ENCODE results near the gene BCAT1.
A peak's percentile ranks its signal among the peaks of the same experiment; 100 is the strongest.

BCAT1 gene

DNA sequence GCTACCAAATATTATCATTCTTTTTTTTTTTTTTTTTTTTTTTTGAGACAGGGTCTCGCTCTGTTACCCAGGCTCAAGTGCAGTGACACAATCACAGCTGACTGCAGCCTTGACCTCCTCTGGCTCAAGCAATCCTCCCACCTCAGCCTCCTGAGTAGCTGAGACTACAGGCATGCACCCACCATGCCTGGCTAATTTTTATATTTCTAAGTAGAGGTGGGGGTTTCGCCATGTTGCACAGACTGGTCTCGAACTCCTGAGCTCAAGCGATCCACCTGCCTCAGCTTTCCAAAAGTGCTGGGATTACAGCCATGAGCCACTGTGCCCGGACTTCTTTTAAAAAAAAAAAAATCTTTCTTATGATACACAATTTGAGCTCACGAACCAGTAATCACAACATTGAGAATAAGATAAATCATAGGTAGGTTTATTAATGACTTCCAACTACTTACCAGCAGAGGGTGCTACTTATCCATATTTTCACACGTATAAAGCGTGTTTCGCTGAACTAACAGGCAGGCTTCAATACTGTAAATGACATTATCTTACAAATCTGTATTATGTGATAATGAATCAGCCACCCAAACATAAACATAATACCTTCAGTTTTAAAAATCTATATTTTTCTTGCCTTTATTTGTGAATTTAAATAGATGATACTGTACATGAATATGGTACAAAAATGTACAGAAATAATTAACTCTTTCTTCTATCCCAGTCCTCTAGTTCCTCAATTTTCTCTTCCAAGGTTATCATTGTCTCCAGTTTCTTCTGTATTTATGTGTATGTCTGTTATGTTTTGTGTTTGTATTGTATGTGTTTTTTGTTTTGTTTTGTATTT lies 42.5 kb upstream of the BCAT1 start:
- peak; percentile 69 to 86 (median 82) for DNase-seq
- Histone ChIP-seq H3K9me3 (ENCODE audit: control extremely low read depth in 1 of 5, control insufficient read depth in 4 of 5, insufficient read depth in 2 of 5, low read depth in 1 of 5, low read length in 4 of 5) (no peaks in the 10 kb centered on the region), H3K27ac (ENCODE audit: insufficient read depth in 1 of 2, low read depth in 1 of 2, low read length in 2 of 2, poor library complexity in 1 of 2, severe bottlenecking in 2 of 2) (no peak overlapping the region), H3K27me3 (replicated peaks in 2 of 5; ENCODE audit: control insufficient read depth in 4 of 5, insufficient read depth in 5 of 5, low read length in 4 of 5) (no peaks in the 10 kb centered on the region), H3K4me1 (ENCODE audit: control extremely low read depth in 1 of 4, control insufficient read depth in 4 of 4, insufficient read depth in 4 of 4, low read length in 3 of 4) (no peaks in the 10 kb centered on the region), H3K4me3 (ENCODE audit: control insufficient read depth in 1 of 7, extremely low read depth in 1 of 7, insufficient read depth in 4 of 7, low read depth in 2 of 7, low read length in 6 of 7) (no peak overlapping the region), H3K36me3 (ENCODE audit: control insufficient read depth in 4 of 4, insufficient read depth in 4 of 4, low read length in 3 of 4) (no peaks in the 10 kb centered on the region)
- CTCF ChIA-PET = interaction anchor here (0.6 to 4.9 kb wide), 26 partner anchors 9 to 164 kb away, joined by 3 to 70 read pairs (median 4); a partner anchor contains a TSS
- no CpG with 5 or more reads among the region's 9 CpGs for WGBS (ENCODE audit: insufficient coverage)
- POLR2A ChIA-PET = interaction anchor here (0.6 kb wide), 2 partner anchors 57 to 125 kb away, joined by 3 read pairs; no protein-coding TSS in a partner anchor

GRCh38 chr12:24989216-24989615 lies 40.3 kb upstream of the BCAT1 start:
- no peak for DNase-seq
- Histone ChIP-seq H3K27ac (ENCODE audit: insufficient read depth in 1 of 2, low read depth in 1 of 2, low read length in 2 of 2, poor library complexity in 1 of 2, severe bottlenecking in 2 of 2) (no peak overlapping the region), H3K4me3 (ENCODE audit: control insufficient read depth in 1 of 7, extremely low read depth in 1 of 7, insufficient read depth in 4 of 7, low read depth in 2 of 7, low read length in 6 of 7) (no peak overlapping the region), H3K4me1 (ENCODE audit: control extremely low read depth in 1 of 4, control insufficient read depth in 4 of 4, insufficient read depth in 4 of 4, low read length in 3 of 4) (no peaks in the 10 kb centered on the region), H3K36me3 (ENCODE audit: control insufficient read depth in 4 of 4, insufficient read depth in 4 of 4, low read length in 3 of 4) (no peaks in the 10 kb centered on the region), H3K27me3 (replicated peaks in 2 of 5; ENCODE audit: control insufficient read depth in 4 of 5, insufficient read depth in 5 of 5, low read length in 4 of 5) (no peaks in the 10 kb centered on the region), H3K9me3 (ENCODE audit: control extremely low read depth in 1 of 5, control insufficient read depth in 4 of 5, insufficient read depth in 2 of 5, low read depth in 1 of 5, low read length in 4 of 5) (peaks cover 0 to 2% (median 2%) of the 10 kb centered on the region in 5 experiments)
- ChIA-PET CTCF (interaction anchor here (2.0 to 4.9 kb wide), 2 partner anchors 131 to 141 kb away, joined by 7 to 70 read pairs; no protein-coding TSS in a partner anchor), POLR2A (no interaction called here)
- no CpG with 5 or more reads among the region's 2 CpGs for WGBS (ENCODE audit: insufficient coverage)

GRCh38 chr12:24982250-24982649 lies 33.3 kb upstream of the BCAT1 start:
- ChIA-PET CTCF (interaction anchor here (1.1 to 1.7 kb wide), 5 partner anchors 7 to 129 kb away, joined by 3 read pairs; no protein-coding TSS in a partner anchor), POLR2A (no interaction called here)
- no peak for DNase-seq
- WGBS (ENCODE audit: insufficient coverage) = no CpG with 5 or more reads among the region's 1 CpG
- Histone ChIP-seq H3K27me3 (replicated peaks in 2 of 5; ENCODE audit: control insufficient read depth in 4 of 5, insufficient read depth in 5 of 5, low read length in 4 of 5) (no peaks in the 10 kb centered on the region), H3K27ac (ENCODE audit: insufficient read depth in 1 of 2, low read depth in 1 of 2, low read length in 2 of 2, poor library complexity in 1 of 2, severe bottlenecking in 2 of 2) (no peak overlapping the region), H3K36me3 (ENCODE audit: control insufficient read depth in 4 of 4, insufficient read depth in 4 of 4, low read length in 3 of 4) (no peaks in the 10 kb centered on the region), H3K4me1 (ENCODE audit: control extremely low read depth in 1 of 4, control insufficient read depth in 4 of 4, insufficient read depth in 4 of 4, low read length in 3 of 4) (peaks cover 0 to 7% (median 2%) of the 10 kb centered on the region in 4 experiments), H3K9me3 (ENCODE audit: control extremely low read depth in 1 of 5, control insufficient read depth in 4 of 5, insufficient read depth in 2 of 5, low read depth in 1 of 5, low read length in 4 of 5) (peaks cover 2 to 15% (median 3%) of the 10 kb centered on the region in 5 experiments), H3K4me3 (ENCODE audit: control insufficient read depth in 1 of 7, extremely low read depth in 1 of 7, insufficient read depth in 4 of 7, low read depth in 2 of 7, low read length in 6 of 7) (no peak overlapping the region)

GRCh38 chr12:24979976-24980730 lies 31.3 kb upstream of the BCAT1 start:
- H3K36me3 ChIP-seq (ENCODE audit: control insufficient read depth in 4 of 4, insufficient read depth in 4 of 4, low read length in 3 of 4) = no peaks in the 10 kb centered on the region
- peaks cover 2 to 15% (median 3%) of the 10 kb centered on the region in 5 experiments for H3K9me3 ChIP-seq (ENCODE audit: control extremely low read depth in 1 of 5, control insufficient read depth in 4 of 5, insufficient read depth in 2 of 5, low read depth in 1 of 5, low read length in 4 of 5)
- H3K27me3 ChIP-seq (replicated peaks in 2 of 5; ENCODE audit: control insufficient read depth in 4 of 5, insufficient read depth in 5 of 5, low read length in 4 of 5) = no peaks in the 10 kb centered on the region
- DNase-seq = no peak
- WGBS (ENCODE audit: insufficient coverage) = 100% methylated on average over 3 of the region's 8 CpGs
- ChIA-PET CTCF (no interaction called here), POLR2A (no interaction called here)
- H3K27ac ChIP-seq (ENCODE audit: insufficient read depth in 1 of 2, low read depth in 1 of 2, low read length in 2 of 2, poor library complexity in 1 of 2, severe bottlenecking in 2 of 2) = no peak overlapping the region
- H3K4me3 ChIP-seq (ENCODE audit: control insufficient read depth in 1 of 7, extremely low read depth in 1 of 7, insufficient read depth in 4 of 7, low read depth in 2 of 7, low read length in 6 of 7) = no peak overlapping the region
- H3K4me1 ChIP-seq (ENCODE audit: control extremely low read depth in 1 of 4, control insufficient read depth in 4 of 4, insufficient read depth in 4 of 4, low read length in 3 of 4) = peaks cover 0 to 13% (median 4%) of the 10 kb centered on the region in 4 experiments

- CTCF ChIA-PET = interaction anchor here (0.7 kb wide), 1 partner anchor 19 kb away, joined by 3 read pairs; no protein-coding TSS in a partner anchor
- POLR2A ChIA-PET = no interaction called here
- WGBS (ENCODE audit: insufficient coverage) = 18% methylated on average over 3 of the region's 5 CpGs
- Histone ChIP-seq H3K27me3 (replicated peaks in 2 of 5; ENCODE audit: control insufficient read depth in 4 of 5, insufficient read depth in 5 of 5, low read length in 4 of 5) (no peaks in the 10 kb centered on the region), H3K4me1 (ENCODE audit: control extremely low read depth in 1 of 4, control insufficient read depth in 4 of 4, insufficient read depth in 4 of 4, low read length in 3 of 4) (peaks cover 0 to 14% (median 4%) of the 10 kb centered on the region in 4 experiments), H3K4me3 (ENCODE audit: control insufficient read depth in 1 of 7, extremely low read depth in 1 of 7, insufficient read depth in 4 of 7, low read depth in 2 of 7, low read length in 6 of 7) (no peak overlapping the region), H3K9me3 (ENCODE audit: control extremely low read depth in 1 of 5, control insufficient read depth in 4 of 5, insufficient read depth in 2 of 5, low read depth in 1 of 5, low read length in 4 of 5) (peaks cover 1 to 14% (median 2%) of the 10 kb centered on the region in 5 experiments), H3K36me3 (ENCODE audit: control insufficient read depth in 4 of 4, insufficient read depth in 4 of 4, low read length in 3 of 4) (no peaks in the 10 kb centered on the region), H3K27ac (ENCODE audit: insufficient read depth in 1 of 2, low read depth in 1 of 2, low read length in 2 of 2, poor library complexity in 1 of 2, severe bottlenecking in 2 of 2) (no peak overlapping the region)
- peak in 2 of 3 donors; percentile 44 to 46 for DNase-seq
These were observed 30.4 kb upstream of the BCAT1 start for GRCh38 chr12:24979329-24979728.

GRCh38 chr12:24977711-24978110 lies 28.8 kb upstream of the BCAT1 start:
- ChIA-PET POLR2A (no interaction called here), CTCF (interaction anchor here (0.6 kb wide), 1 partner anchor 76 kb away, joined by 3 read pairs; no protein-coding TSS in a partner anchor)
- peaks cover 0 to 3% (median 0%) of the 10 kb centered on the region in 5 experiments for H3K9me3 ChIP-seq (ENCODE audit: control extremely low read depth in 1 of 5, control insufficient read depth in 4 of 5, insufficient read depth in 2 of 5, low read depth in 1 of 5, low read length in 4 of 5)
- H3K4me3 ChIP-seq (ENCODE audit: control insufficient read depth in 1 of 7, extremely low read depth in 1 of 7, insufficient read depth in 4 of 7, low read depth in 2 of 7, low read length in 6 of 7) = no peak overlapping the region
- H3K4me1 ChIP-seq (ENCODE audit: control extremely low read depth in 1 of 4, control insufficient read depth in 4 of 4, insufficient read depth in 4 of 4, low read length in 3 of 4) = peaks cover 0 to 14% (median 4%) of the 10 kb centered on the region in 4 experiments
- H3K27ac ChIP-seq (ENCODE audit: insufficient read depth in 1 of 2, low read depth in 1 of 2, low read length in 2 of 2, poor library complexity in 1 of 2, severe bottlenecking in 2 of 2) = no peak overlapping the region
- no peaks in the 10 kb centered on the region for H3K36me3 ChIP-seq (ENCODE audit: control insufficient read depth in 4 of 4, insufficient read depth in 4 of 4, low read length in 3 of 4)
- no CpG with 5 or more reads among the region's 1 CpG for whole genome bisulfite sequencing (ENCODE audit: insufficient coverage)
- no peak for DNase-seq
- no peaks in the 10 kb centered on the region for H3K27me3 ChIP-seq (replicated peaks in 2 of 5; ENCODE audit: control insufficient read depth in 4 of 5, insufficient read depth in 5 of 5, low read length in 4 of 5)
